ENCODE results near the gene SUN3. TPM values are rescaled to one million over a fixed set of nuclear protein-coding genes. Genes with fewer than 3 reads are reported as not detected.

The SUN3 gene
- total and polyA plus RNA-seq, 11 donors: not detected

GRCh38 chr7:47952224-47952623, 76.7 kb downstream of the SUN3 start:
- 89 to 95% (median 91%) methylated on average over 3 to 4 of the region's 4 CpGs for WGBS, 4 donors
- H3K27me3 ChIP-seq: no peaks in the 10 kb centered on the region
- ATAC-seq (no peak), DNase-seq (no peak)
- intact Hi-C loops (cut with DNase I): no loop called here
- TF ChIP-seq CTCF (IDR thresholded peaks at IDR 0.05): no peak
- no peak for TF ChIP-seq POLR2A (IDR thresholded peaks at IDR 0.05)
- H3K27ac ChIP-seq: peak overlapping the region in 2 of 12 donors; percentile 75 to 93
- H3K4me3 ChIP-seq: no peak overlapping the region
- H3K4me1 ChIP-seq: peaks cover 0 to 45% (median 15%) of the 10 kb centered on the region in 12 donors
- H3K36me3 ChIP-seq: peaks cover 0 to 32% (median 22%) of the 10 kb centered on the region in 9 donors
- H3K9me3 ChIP-seq: no peaks in the 10 kb centered on the region

- H3K4me3 ChIP-seq: no peak overlapping the region
- peaks cover 0 to 52% (median 17%) of the 10 kb centered on the region in 12 donors for H3K4me1 ChIP-seq
- DNase-seq (no peak), ATAC-seq (no peak)
- no peaks in the 10 kb centered on the region for H3K9me3 ChIP-seq
- no peaks in the 10 kb centered on the region for H3K27me3 ChIP-seq
- TF ChIP-seq POLR2A (IDR thresholded peaks at IDR 0.05): no peak
- no peak for TF ChIP-seq CTCF (IDR thresholded peaks at IDR 0.05)
- peaks cover 0 to 24% (median 19%) of the 10 kb centered on the region in 9 donors for H3K36me3 ChIP-seq
- intact Hi-C loops (cut with DNase I): no loop called here
- peak overlapping the region in 9 of 12 donors; percentile 54 to 93 (median 67) for H3K27ac ChIP-seq
These were observed 77.5 kb downstream of the SUN3 start for GRCh38 chr7:47951374-47951773.

- Histone ChIP-seq H3K9me3 (no peaks in the 10 kb centered on the region), H3K27ac (peak overlapping the region in 9 of 12 donors; percentile 32 to 93 (median 81)), H3K4me1 (peaks cover 0 to 53% (median 17%) of the 10 kb centered on the region in 12 donors), H3K4me3 (no peak overlapping the region), H3K27me3 (no peaks in the 10 kb centered on the region), H3K36me3 (peaks cover 0 to 18% (median 12%) of the 10 kb centered on the region in 9 donors)
- DNase-seq (peak; percentile 67 to 83 (median 77)), ATAC-seq (peak; percentile 73 to 88 (median 83))
- WGBS, 4 donors: 53 to 62% (median 62%) methylated on average over 11 of the region's 11 CpGs
- TF ChIP-seq CTCF (IDR thresholded peaks at IDR 0.05): peak in 4 of 12 donors; percentile 28 to 42 (median 36)
- TF ChIP-seq POLR2A (IDR thresholded peaks at IDR 0.05): no peak
- intact Hi-C loops (cut with DNase I): no loop called here
These were observed 78.2 kb downstream of the SUN3 start for GRCh38 chr7:47950714-47951113.

GRCh38 chr7:47949703-47950102, 79.2 kb downstream of the SUN3 start:
- no peak for DNase-seq
- WGBS, 4 donors: 78 to 82% (median 80%) methylated on average over 4 of the region's 4 CpGs
- Histone ChIP-seq H3K36me3 (peaks cover 0 to 11% (median 7%) of the 10 kb centered on the region in 9 donors), H3K9me3 (no peaks in the 10 kb centered on the region), H3K4me1 (peaks cover 0 to 63% (median 19%) of the 10 kb centered on the region in 12 donors), H3K27ac (peak overlapping the region; percentile 9 to 93 (median 78)), H3K27me3 (no peaks in the 10 kb centered on the region), H3K4me3 (no peak overlapping the region)
- ATAC-seq: no peak
- intact Hi-C loops (cut with DNase I): loop anchor here in 3 of 10 donors (5.0 kb wide), 2 partner anchors 158 to 163 kb away; no protein-coding TSS in a partner anchor
- TF ChIP-seq POLR2A (IDR thresholded peaks at IDR 0.05): no peak
- no peak for TF ChIP-seq CTCF (IDR thresholded peaks at IDR 0.05)

Data from heart left ventricle (tissue), 16 donors.